Lung (tissue), 12 donors: Measurements from ENCODE around the gene SLFN11. TPM values are rescaled to one million over a fixed set of nuclear protein-coding genes. Genes with fewer than 3 reads are reported as not detected.
"Not testable (repeated sequence)": the region's sequence is repeated elsewhere in the genome, so short reads cannot be mapped to it uniquely, and the experiment has no call there.

Experiments used
- ATAC-seq: fragments of 200-7000 bp; cut with Tn5 transposase; one replicate; pipeline ENCODE4 v1.9.1; 2020; ENCODE audit warnings: moderate number of reproducible peaks; ENCODE audit not compliant: insufficient read depth, low FRiP score
- DNase-seq, 3 donors: peaks; one replicate each; pipeline ENCODE4 v3.0.0-alpha.2; 2013 to 2017
- H3K27ac ChIP-seq, 2 donors: one replicate each; pipeline ENCODE4 v1.5.1; 2013; ENCODE audit warnings: mild to moderate bottlenecking in 2 of 2, moderate library complexity in 2 of 2, control low read depth in 1 of 2, inconsistent platforms in 1 of 2, low read depth in 1 of 2, low read length in 1 of 2
- H3K27me3 ChIP-seq, 3 donors: one replicate each; pipeline ENCODE4 v1.5.1; 2013; ENCODE audit warnings: low read length in 2 of 3; ENCODE audit not compliant: control insufficient read depth in 3 of 3, insufficient read depth in 3 of 3
- H3K36me3 ChIP-seq, 4 donors: one replicate each; pipeline ENCODE4 v1.5.1; 2013; ENCODE audit warnings: low read length in 4 of 4, mild to moderate bottlenecking in 1 of 4, moderate library complexity in 1 of 4; ENCODE audit not compliant: control insufficient read depth in 4 of 4, insufficient read depth in 4 of 4
- H3K4me1 ChIP-seq, 5 donors: one replicate each; pipeline ENCODE4 v1.5.1; 2013; ENCODE audit warnings: low read length in 5 of 5, mild to moderate bottlenecking in 2 of 5, moderate library complexity in 1 of 5; ENCODE audit not compliant: control insufficient read depth in 5 of 5, insufficient read depth in 5 of 5
- H3K4me3 ChIP-seq: one replicate; pipeline ENCODE4 v1.5.1; 2013; ENCODE audit warnings: mild to moderate bottlenecking, control low read depth, moderate library complexity
- H3K9ac ChIP-seq, 2 donors: one replicate each; pipeline ENCODE4 v1.5.1; 2013; ENCODE audit warnings: low read length in 2 of 2, control low read depth in 1 of 2; ENCODE audit not compliant: insufficient read depth in 1 of 2
- H3K9me3 ChIP-seq, 4 donors: one replicate each; pipeline ENCODE4 v1.5.1; 2013; ENCODE audit warnings: low read length in 3 of 4, mild to moderate bottlenecking in 1 of 4, moderate library complexity in 1 of 4; ENCODE audit not compliant: control insufficient read depth in 4 of 4, insufficient read depth in 3 of 4
- CTCF ChIP-seq: IDR thresholded peaks from 2 replicates; pipeline ENCODE4 v1.5.1; 2012; ENCODE audit warnings: mild to moderate bottlenecking; ENCODE audit errors: control extremely low read depth, extremely low read depth
- WGBS, 2 donors: extraction: QIAGEN DNeasy Blood & Tissue Kit; methylation state at CpG; one replicate each; pipeline ENCODE4 v1.1.7; 2013; 5-methylcytosine and 5-hydroxymethylcytosine counted together
- polyA plus RNA-seq, 2 donors: library from polyadenylated mRNA; stranded (reverse); fragments of 200-250 nt; gene quantifications; one replicate each; pipeline ENCODE4 v1.2.1, GENCODE V29; 2013
- total RNA-seq, 2 donors: library from RNA; depleted of rRNA in 1 of 2; stranded (reverse); fragments of >200 nt in 1 of 2; gene quantifications; one replicate each; pipeline ENCODE4 v1.2.1, GENCODE V29; 2014 to 2021
- donor health status: control.
- donor health status: control.
- donor health status: Bipolar disorder and iron deficiency.
- donor health status: healthy.
- donor health status: DM: yes; HTN: yes; CAD: no.

SLFN11 gene
- total and polyA plus RNA-seq, 4 donors: 12.1 to 66.0 (median 17.9) TPM

DNA sequence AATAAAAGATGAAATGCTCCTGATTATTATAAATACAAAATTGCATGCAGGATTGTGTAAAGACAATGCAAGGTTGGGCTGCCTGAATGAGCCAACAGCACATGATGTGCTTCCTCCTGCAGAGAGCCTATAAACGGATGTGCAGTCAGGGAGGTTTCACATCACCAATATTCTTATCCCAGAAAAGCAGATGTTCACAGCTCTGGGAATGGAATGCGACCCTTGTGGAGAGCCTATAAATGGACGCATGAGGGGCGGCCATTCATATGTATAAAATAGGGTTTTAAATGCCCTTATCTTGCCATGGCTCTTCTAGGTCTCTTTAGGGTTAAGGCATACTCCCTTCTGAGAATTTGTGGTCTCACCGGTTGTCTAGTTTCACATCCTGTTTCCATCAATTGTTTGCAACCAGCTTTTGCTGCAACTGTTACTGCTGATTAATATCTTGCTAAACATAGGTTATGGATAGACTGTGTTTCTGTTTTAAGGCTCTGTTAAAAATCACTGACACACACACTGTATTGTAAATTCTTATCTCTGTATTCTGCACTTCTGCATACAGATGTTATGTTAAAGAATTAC, 31.9 kb downstream of the SLFN11 start:
- Histone ChIP-seq H3K4me3 (no peak overlapping the region), H3K9me3 (peaks cover 0 to 8% (median 0%) of the 10 kb centered on the region in 4 donors), H3K4me1 (peaks cover 0 to 9% (median 0%) of the 10 kb centered on the region in 5 donors), H3K9ac (no peak overlapping the region), H3K27me3 (peaks cover 0 to 55% (median 23%) of the 10 kb centered on the region in 3 donors), H3K36me3 (no peaks in the 10 kb centered on the region), H3K27ac (peak overlapping the region in 1 of 2 donors; percentile 22)
- TF ChIP-seq CTCF: no peak
- DNase-seq (no peak), ATAC-seq (no peak)
- WGBS, 2 donors: 54 to 59% methylated on average over 5 of the region's 5 CpGs

DNA sequence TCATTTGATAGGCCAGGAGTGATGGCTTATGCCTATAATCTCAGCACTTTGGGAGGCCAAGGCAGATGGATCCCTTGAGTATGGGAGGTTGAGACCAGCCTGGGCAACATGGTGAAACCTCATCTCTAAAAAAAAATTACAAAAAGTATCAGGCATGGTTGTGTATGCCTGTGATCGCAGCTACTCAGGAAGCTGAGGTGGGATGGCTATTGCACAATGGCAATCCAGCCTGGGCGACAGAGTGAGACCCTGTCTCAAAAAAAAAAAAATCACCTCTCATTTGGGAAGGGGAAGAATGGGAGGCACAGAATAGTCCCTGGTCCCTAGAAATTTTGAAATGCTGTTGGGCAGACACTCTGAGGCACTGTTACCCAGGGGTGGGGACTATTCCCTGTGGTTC, 35.2 kb downstream of the SLFN11 start:
- Histone ChIP-seq H3K4me3 (no peak overlapping the region), H3K9me3 (peaks cover 0 to 7% (median 0%) of the 10 kb centered on the region in 4 donors), H3K27ac (no peak overlapping the region), H3K36me3 (no peaks in the 10 kb centered on the region), H3K27me3 (peaks cover 0 to 26% (median 2%) of the 10 kb centered on the region in 3 donors), H3K4me1 (no peaks in the 10 kb centered on the region), H3K9ac (no peak overlapping the region)
- ATAC-seq (no peak), DNase-seq (no peak)
- 40 to 61% methylated on average over 2 of the region's 2 CpGs for WGBS, 2 donors
- no peak for TF ChIP-seq CTCF

GRCh38 chr17:35337364-35337763, 36.1 kb downstream of the SLFN11 start:
- no peaks in the 10 kb centered on the region for H3K36me3 ChIP-seq
- H3K9ac ChIP-seq: no peak overlapping the region
- H3K9me3 ChIP-seq: peaks cover 0 to 7% (median 0%) of the 10 kb centered on the region in 4 donors
- H3K27me3 ChIP-seq: peaks cover 0 to 24% (median 0%) of the 10 kb centered on the region in 3 donors
- no peaks in the 10 kb centered on the region for H3K4me1 ChIP-seq
- H3K4me3 ChIP-seq: no peak overlapping the region
- no peak for ATAC-seq
- TF ChIP-seq CTCF: no peak
- no peak overlapping the region for H3K27ac ChIP-seq
- DNase-seq: no peak

DNA sequence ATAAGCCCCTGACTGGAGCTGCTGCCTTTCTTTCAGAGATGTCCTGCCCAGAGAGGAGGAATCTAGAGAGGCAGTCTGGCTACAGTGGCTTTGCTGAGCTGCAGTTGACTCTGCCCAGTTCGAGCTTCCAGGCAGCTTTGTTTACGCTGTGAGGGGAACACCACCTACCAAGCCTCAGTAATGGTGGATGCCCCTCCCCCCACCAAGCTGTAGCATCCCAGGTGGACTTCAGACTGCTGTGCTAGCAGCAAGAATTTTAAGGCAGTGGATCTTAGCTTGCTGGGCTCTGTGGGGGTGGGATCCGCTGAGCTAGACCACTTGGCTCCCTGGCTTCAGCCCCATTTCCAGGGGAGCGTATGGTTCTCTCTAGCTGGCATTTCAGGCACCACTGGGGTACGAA, 39.8 kb downstream of the SLFN11 start:
- not testable (repeated sequence) for DNase-seq, H3K36me3 ChIP-seq, H3K4me1 ChIP-seq, H3K9me3 ChIP-seq, H3K27ac ChIP-seq, H3K4me3 ChIP-seq, ATAC-seq, H3K9ac ChIP-seq
- 76 to 93% methylated on average over 5 of the region's 5 CpGs for WGBS, 2 donors
- peaks cover 0 to 16% (median 0%) of the 10 kb centered on the region in 3 donors for H3K27me3 ChIP-seq
